HS-5 (cell line): ENCODE results near the gene TEX54.
A peak's percentile ranks its signal among the peaks of the same experiment; 100 is the strongest.
"Not testable (repeated sequence)": the region's sequence is repeated elsewhere in the genome, so short reads cannot be mapped to it uniquely, and the experiment has no call there.

Experiments used
- DNase-seq: peaks from one replicate; pipeline ENCODE4 v3.0.0-alpha.2; 2012; ENCODE audit warnings: low read depth

Gene TEX54

GRCh38 chr11:62832336-62833234 lies at the start of gene TEX54:
TEX54 (minus strand) TSS chr11:62832841.
- DNase-seq: no peak

GRCh38 chr11:62882431-62882749 lies 49.7 kb upstream of the TEX54 start:
- DNase-seq: no peak

GRCh38 chr11:62881579-62882430 lies 49.2 kb upstream of the TEX54 start:
- peak; percentile 87 for DNase-seq

GRCh38 chr11:62880803-62881578 lies 48.4 kb upstream of the TEX54 start, which contains the start of gene SLC3A2:
SLC3A2 (plus strand) TSS chr11:62880896; CDS start chr11:62881024, 128 bp downstream.
- peak; percentile 57 for DNase-seq

GRCh38 chr11:62880231-62880802 lies 47.7 kb upstream of the TEX54 start:
- peak; percentile 72 for DNase-seq

- DNase-seq: no peak
These were observed 46.8 kb upstream of the TEX54 start for GRCh38 chr11:62879235-62879978.

- no peak for DNase-seq
These were observed 44.1 kb upstream of the TEX54 start for GRCh38 chr11:62876712-62877111.

GRCh38 chr11:62875698-62876478 lies 43.2 kb upstream of the TEX54 start:
- DNase-seq: no peak

GRCh38 chr11:62874851-62875250 lies 42.2 kb upstream of the TEX54 start:
- DNase-seq: no peak

- no peak for DNase-seq
These were observed 33.0 kb upstream of the TEX54 start for GRCh38 chr11:62865635-62866034.

- DNase-seq: no peak
These were observed 31.2 kb upstream of the TEX54 start for GRCh38 chr11:62863687-62864335.

- not testable (repeated sequence) for DNase-seq
These were observed 29.0 kb upstream of the TEX54 start for GRCh38 chr11:62861564-62862192.

- no peak for DNase-seq
These were observed 28.4 kb upstream of the TEX54 start for GRCh38 chr11:62860835-62861563.

GRCh38 chr11:62859281-62859703 lies 26.7 kb upstream of the TEX54 start:
- DNase-seq: not testable (repeated sequence)

- DNase-seq: no peak
These were observed 25.6 kb upstream of the TEX54 start for GRCh38 chr11:62858201-62858600.

GRCh38 chr11:62857541-62857982 lies 24.9 kb upstream of the TEX54 start:
- no peak for DNase-seq

- DNase-seq: no peak
These were observed 23.8 kb upstream of the TEX54 start for GRCh38 chr11:62856333-62856895.
